HG03196 (cell line): ENCODE measurements around the gene SEMA5A.

Experiments
- ATAC-seq: cut with Tn5 transposase; IDR thresholded peaks from one replicate; pipeline ENCODE4 v1.9.1; 2021; ENCODE audit not compliant: unreplicated experiment

SEMA5A gene

DNA sequence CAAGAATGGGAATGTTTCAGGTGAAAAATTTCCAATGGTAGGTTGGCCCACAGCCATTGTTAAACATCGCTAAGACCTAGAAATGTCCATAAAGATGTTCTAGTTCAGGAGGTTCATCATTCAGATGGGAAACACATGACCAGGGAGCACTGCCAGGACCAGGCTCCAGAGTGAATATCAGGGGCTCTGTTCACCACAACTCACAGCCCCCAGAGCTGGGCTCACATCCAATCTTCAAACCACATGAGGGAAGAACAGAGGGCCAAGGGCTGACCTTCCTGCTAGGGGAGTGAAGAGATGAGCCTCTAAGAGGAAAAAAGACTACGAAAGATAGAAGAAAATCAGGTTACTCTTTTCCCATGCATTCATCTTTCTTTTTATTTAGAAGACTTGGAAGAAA lies 205.8 kb downstream of the SEMA5A start:
- no peak for ATAC-seq

DNA sequence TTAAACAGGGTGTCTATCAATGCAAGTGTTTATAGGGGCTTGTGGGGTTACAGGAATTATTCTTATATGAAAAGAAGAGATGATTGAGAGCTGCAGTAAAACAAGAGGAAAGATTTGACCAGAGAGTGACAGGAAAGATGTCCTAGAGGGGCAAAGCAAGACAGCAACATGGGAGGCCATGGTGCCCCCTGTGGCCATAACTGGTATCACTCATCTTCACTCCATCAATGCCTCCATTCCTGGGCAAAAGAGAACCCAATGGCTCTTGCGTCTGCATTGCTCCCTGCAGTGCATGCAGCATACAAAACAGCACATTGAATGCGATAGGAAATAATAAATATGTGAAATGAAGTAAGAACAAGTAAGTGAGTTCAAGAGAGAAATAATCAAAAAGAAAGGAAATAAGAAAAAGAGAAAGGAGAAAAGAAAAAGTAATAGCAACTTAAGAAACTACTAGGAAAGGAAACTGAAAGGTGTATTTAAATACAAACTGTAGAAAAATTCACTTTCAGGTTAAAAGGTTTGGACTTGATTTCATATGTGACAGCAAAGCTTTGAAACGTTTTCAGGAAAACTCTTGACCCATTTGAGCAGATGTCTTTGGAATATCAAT lies 206.6 kb downstream of the SEMA5A start:
- no peak for ATAC-seq

DNA sequence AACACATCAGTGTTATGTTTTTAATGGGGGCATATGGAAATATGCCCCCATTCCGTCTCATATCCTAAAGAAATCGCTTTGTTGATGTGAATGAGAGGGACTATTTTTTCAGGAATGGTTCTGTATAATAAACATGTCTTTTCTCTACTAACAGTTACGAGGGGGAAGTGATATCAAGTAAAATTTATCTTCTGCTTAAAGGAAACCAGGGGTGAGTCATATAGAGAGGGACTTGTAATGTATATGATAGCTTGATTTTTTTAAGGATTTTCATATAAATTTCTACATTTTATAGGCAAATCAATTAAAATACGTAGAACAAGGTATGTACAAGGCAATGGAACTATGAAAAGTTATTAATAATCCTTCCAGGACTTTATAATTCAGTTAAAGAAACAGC lies 207.1 kb downstream of the SEMA5A start:
- ATAC-seq = no peak

- no peak for ATAC-seq
These were observed 207.8 kb downstream of the SEMA5A start for GRCh38 chr5:9337928-9338595.

DNA sequence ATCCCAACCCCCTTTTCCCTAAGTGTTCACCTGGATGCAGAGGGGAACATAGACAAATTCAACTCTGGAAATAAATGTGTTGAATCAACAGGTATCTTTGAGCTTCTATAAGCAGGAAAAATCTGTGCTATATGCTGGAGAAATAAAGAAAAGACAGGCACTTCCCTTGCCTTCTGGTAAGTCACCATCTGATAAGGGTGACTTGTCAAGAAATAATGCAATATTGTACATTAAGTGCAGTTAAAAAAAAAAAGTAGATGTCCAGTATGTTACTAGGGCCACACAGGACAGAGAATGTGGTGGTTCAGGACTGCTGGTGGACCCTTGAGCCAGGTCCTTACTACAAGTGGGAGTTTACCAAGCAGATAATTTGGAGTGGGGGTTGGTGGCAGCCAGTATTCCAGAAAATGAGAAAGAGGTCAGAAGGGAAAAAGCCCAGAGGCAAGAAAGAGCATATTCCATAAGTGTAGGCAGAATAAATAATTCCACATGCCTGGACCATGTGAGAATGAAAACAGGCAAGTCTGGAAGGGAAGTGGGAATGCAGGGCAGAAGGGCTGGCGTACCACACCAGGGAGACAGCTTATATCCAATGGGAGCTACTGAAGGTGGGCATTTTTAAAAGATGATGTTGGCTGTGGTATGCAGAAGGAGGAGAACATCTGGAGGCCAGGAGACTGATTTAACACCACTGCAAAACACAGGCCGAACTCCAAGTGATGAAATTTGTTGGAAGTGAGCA lies 209.9 kb downstream of the SEMA5A start:
- no peak for ATAC-seq

DNA sequence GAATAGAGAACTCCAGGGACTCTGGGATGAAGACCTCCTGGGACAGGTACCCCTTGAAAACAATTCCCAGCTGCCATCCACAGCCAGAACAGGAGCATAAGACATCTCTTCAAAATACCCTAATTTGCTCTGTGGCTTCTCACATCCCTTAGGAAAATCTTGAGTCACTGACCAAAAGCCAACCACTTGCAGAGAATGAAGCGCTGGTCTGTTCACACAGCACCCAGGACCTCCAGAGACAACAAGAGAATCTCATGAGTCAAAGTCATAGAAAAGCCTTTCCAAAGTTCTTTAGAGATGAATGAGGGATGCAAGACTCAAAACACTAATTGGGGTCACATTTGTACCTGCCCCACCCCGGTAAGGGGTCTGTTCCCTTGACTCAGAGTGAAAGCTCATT lies 210.6 kb downstream of the SEMA5A start:
- no peak for ATAC-seq

DNA sequence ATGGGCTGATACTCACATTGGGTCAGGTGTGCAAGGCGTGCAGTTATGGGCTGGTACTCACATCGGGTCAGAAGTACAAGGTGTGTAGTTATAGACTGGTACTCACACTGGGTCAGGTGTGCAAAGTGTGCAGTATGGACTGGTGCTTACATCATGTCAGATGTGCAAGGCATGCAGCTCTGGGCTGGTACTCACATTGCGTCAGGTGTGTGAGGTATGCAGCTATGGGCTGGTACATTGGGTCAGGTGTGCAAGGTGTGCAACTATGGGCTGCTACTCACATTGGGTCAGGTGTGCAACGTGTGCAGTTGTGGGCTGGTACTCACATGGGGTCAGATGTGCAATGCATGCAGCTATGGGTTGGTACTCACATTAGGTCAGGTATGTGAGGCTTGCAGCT lies 213.8 kb downstream of the SEMA5A start:
- no peak for ATAC-seq

GRCh38 chr5:9331372-9331771 lies 214.5 kb downstream of the SEMA5A start:
- ATAC-seq = no peak

DNA sequence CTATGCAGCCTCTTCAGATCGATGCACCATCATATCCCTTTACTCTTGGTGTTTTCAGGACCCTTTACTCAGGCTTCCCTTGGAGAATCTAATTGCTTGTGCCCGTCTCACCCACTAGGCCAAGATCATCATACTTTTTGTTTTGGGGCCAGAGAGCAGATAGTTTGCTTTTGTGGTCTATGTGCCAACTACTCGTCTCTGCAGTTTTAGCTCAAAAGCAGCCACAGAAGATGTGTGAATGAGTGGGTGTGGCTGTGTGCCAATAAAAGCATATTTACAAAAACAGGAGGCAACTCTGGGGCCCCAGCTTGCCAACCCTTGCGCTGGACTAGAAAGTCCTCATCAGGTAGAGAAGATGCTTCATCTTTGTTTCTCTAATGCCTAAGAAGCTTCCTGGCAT lies 216.8 kb downstream of the SEMA5A start:
- no peak for ATAC-seq

DNA sequence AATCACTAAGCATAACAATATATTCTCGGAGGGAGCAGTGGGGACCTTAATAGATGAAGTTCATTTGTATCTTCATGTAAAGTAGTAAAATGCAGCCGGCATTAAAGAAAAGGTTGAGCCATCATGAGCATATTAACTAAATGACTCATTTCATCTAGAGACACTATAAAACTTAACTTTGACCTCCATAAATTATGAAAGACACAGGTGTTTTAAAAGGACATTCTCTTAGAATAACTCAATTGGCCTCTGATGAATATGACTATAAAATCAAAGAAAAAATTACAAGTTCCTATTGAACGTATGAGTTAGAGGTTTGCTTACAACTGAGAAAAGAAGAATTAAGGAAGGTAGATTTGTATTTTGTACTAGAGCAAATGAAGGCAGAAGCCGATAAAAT lies 220.3 kb downstream of the SEMA5A start:
- ATAC-seq = no peak

GRCh38 chr5:9324348-9325077 lies 221.4 kb downstream of the SEMA5A start:
- no peak for ATAC-seq

- no peak for ATAC-seq
These were observed 225.2 kb downstream of the SEMA5A start for GRCh38 chr5:9320652-9321051.

DNA sequence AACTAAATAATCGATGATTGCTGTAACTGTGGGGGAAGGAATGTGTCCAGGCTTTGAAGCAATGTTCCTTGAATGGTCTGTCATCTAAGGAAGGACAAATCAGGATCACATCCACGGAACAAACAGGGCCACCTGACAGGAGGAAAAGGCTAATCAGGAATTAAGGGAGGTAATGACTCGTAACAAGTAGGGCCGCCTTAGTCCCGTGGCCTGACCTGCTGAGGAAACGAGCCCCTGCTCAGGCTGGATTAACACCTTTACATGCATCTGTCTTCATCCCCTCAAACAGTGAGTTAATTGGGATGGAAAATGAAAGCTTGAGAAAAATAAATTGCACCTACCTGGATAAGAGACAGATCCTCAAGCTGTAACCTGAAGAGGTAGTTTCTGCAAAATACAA lies 227.8 kb downstream of the SEMA5A start:
- no peak for ATAC-seq

GRCh38 chr5:9316733-9317132 lies 229.1 kb downstream of the SEMA5A start:
- no peak for ATAC-seq

- no peak for ATAC-seq
These were observed 229.8 kb downstream of the SEMA5A start for GRCh38 chr5:9316041-9316440.

DNA sequence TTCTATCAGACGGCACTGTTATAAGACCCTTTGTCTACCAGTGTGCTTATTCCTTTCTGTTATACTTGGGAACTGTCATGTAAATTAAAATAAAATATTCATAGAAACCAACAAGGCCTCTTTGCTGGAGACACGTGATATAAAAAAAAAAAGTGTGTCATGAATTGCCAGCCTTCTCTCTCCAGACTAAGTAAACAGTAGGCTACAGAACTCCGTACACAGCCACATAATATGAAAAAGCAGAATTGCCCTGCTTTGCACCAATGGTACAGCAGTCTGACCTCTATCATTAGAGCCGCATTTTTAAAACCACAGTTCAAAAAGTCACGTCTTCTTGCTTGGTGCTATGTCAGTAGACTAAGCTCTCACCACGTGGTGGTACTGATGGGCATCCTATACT lies 231.3 kb downstream of the SEMA5A start:
- ATAC-seq = no peak

- no peak for ATAC-seq
These were observed 232.1 kb downstream of the SEMA5A start for GRCh38 chr5:9313751-9314150.

DNA sequence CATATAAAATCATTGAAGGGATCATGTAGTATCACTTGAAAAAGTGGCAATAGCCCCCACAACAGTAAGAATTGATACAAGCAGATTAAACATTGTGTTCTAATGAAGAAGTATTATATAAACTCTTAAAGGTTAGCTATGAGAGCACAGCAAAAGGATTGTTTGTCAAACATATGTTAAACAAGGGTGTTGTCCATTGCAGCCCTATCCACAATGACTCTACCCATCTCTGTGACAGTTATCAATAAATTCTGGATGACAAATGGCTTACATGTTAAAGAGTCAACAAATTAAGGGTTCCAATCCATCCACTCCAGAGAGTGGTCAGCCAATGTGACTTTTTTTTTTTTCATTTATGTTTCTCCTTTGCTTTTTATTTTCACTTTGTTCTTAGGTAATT lies 238.7 kb downstream of the SEMA5A start:
- ATAC-seq = no peak

DNA sequence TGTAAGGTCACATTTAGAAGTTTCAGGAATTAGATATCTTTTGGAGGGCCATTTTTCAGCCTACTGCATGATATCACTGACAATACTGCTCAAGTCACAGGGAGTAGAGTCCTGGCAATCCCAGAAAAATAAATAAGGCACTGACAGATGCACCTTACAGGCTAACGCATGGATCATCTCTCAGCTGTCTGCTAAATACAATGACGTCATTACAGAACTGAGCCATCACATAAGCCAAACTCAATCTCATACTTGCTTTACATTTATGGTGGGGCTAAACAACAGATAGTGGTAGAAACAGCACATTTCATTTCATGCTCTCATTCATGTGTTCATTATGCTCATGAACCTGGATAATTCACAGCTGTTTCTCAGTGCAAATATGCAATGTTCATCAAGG lies 243.7 kb downstream of the SEMA5A start:
- no peak for ATAC-seq

DNA sequence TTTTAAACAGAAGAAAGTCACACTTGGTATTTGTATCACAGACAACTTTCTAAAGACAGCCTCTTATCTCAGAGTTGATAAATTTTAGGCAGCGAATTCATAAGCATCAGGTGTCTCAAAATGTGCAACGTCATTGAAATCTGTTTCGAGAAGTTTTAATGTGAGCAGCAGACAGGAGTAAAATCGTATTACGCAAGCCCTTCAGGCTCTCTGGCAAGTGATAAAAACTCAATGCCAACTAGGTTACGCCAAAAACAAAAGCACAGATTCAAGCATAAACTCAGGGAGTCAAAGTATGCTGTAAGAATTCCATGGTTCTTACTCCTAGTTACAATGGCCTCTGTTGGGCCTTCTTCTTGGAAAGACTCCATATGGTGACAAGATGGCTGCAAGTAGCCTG lies 244.7 kb downstream of the SEMA5A start:
- no peak for ATAC-seq

- no peak for ATAC-seq
These were observed 248.7 kb downstream of the SEMA5A start for GRCh38 chr5:9297134-9297533.

DNA sequence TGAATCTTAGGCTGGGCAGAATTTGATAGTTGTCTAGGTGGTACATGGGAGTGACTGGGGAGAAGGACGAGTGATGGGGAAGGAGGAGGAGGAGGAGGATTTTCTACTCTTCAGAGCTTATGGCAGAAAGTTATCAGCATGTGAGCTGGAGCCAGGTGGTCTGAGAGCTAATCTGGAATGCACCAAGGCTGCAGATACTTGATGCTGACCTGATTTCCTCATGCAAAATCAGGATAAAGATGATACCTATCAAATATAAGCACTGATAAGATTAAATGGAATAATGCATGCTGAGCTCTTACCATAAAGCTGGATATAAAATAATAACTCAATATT lies 250.4 kb downstream of the SEMA5A start:
- ATAC-seq = no peak
